ENCODE data around the gene CCR3.

DNA sequence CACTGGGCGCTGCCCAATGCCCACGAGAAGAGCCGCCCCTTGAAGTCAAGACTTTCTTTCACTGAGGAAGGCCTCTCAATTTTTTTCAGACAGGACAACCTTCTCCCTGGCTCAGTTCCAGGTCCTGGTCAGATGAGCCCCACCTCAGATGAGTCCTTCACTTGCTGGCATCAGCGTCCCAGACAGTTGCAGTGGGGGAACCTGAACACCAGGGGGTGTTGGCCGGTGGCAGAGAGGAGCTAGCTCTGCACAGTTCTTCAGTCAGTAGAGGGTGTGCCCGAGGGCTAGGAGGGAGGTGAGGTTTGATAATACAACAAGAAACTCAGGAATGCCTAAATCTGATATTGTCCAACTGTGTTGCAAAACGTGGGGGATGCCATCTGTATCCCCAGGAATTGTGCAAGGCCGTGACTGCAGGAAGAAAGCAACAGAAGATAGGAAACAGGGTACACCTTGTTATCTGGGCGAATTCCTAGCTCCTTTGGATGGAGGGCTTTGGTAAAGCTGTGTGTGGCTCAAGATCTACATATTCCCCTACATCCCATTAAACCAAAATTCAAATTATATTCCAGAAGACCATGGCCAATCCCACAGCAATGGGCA, 34.3 kb downstream of the CCR3 start:
- TF ChIP-seq EZH2 (IDR thresholded peaks at IDR 0.05) = no peak
- TF ChIP-seq POLR2AphosphoS5 (IDR thresholded peaks at IDR 0.05; ENCODE audit: borderline replicate concordance, low read depth, low read length) = no peak
